HEK293 (cell line): ENCODE data around the gene FBXO2.

Experiments used
- KLF8 ChIP-seq: fragments of 450-650 bp; formaldehyde crosslinking; IDR thresholded peaks from 2 replicates; pipeline ENCODE4 v1.5.1; 2016; ENCODE audit warnings: missing biosample characterization, missing genetic modification characterization
- REPIN1 ChIP-seq: fragments of 450-650 bp; formaldehyde crosslinking; IDR thresholded peaks from 2 replicates; pipeline ENCODE4 v1.5.1; 2017; ENCODE audit warnings: missing biosample characterization, missing genetic modification characterization, low read depth
- SCRT2 ChIP-seq: fragments of 450-650 bp; formaldehyde crosslinking; IDR thresholded peaks from 2 replicates; pipeline ENCODE4 v1.5.1; 2016; ENCODE audit warnings: missing biosample characterization, missing genetic modification characterization
- ZFP37 ChIP-seq: fragments of 450-650 bp; formaldehyde crosslinking; IDR thresholded peaks from 2 replicates; pipeline ENCODE4 v1.5.1; 2016; ENCODE audit warnings: missing biosample characterization, missing genetic modification characterization
- ZNF140 ChIP-seq: fragments of 450-650 bp; formaldehyde crosslinking; IDR thresholded peaks from 2 replicates; pipeline ENCODE4 v1.5.1; 2016; ENCODE audit warnings: missing biosample characterization, missing genetic modification characterization
- ZNF19 ChIP-seq: fragments of 450-650 bp; formaldehyde crosslinking; IDR thresholded peaks from 2 replicates; pipeline ENCODE4; 2016; ENCODE audit warnings: missing biosample characterization, missing genetic modification characterization, low read depth
- ZNF274 ChIP-seq, 2 experiments: fragments of 200-500 bp in 1 of 2; fragments of 450-650 bp in 1 of 2; sonication (Bioruptor generic) in 1 of 2; formaldehyde crosslinking in 1 of 2; IDR thresholded peaks; 2 replicates each; pipeline versions ENCODE4 v1.5.1 to v1.6.1; 2014 to 2016; ENCODE audit warnings: borderline replicate concordance in 1 of 2, inconsistent platforms in 1 of 2, low read length in 1 of 2, missing biosample characterization in 1 of 2, missing genetic modification characterization in 1 of 2
- ZNF311 ChIP-seq: fragments of 450-650 bp; formaldehyde crosslinking; IDR thresholded peaks from 2 replicates; pipeline ENCODE4 v1.5.1; 2017; ENCODE audit warnings: missing biosample characterization, missing genetic modification characterization, borderline replicate concordance
- ZNF366 ChIP-seq: fragments of 450-650 bp; formaldehyde crosslinking; conservative IDR thresholded peaks from 2 replicates; pipeline ENCODE4 v1.5.1; 2016; ENCODE audit warnings: missing biosample characterization, missing genetic modification characterization
- ZNF624 ChIP-seq: fragments of 450-650 bp; formaldehyde crosslinking; IDR thresholded peaks from 2 replicates; pipeline ENCODE4 v1.5.1; 2017; ENCODE audit warnings: missing biosample characterization, missing genetic modification characterization
- ZNF76 ChIP-seq: fragments of 450-650 bp; formaldehyde crosslinking; IDR thresholded peaks from 2 replicates; pipeline ENCODE4; 2016; ENCODE audit warnings: low read depth, missing biosample characterization, missing genetic modification characterization, borderline replicate concordance
- ZNF791 ChIP-seq: fragments of 450-650 bp; formaldehyde crosslinking; IDR thresholded peaks from 2 replicates; pipeline ENCODE4 v1.5.1; 2016; ENCODE audit warnings: missing biosample characterization, missing genetic modification characterization
- TF ChIP-seq, protein P1 (sequence below): fragments of 450-650 bp; formaldehyde crosslinking; IDR thresholded peaks from 2 replicates; pipeline ENCODE4 v1.5.1; 2017; ENCODE audit warnings: missing biosample characterization, missing genetic modification characterization
- TF ChIP-seq, protein P2 (sequence below): fragments of 450-650 bp; formaldehyde crosslinking; optimal IDR thresholded peaks from 2 replicates; pipeline ENCODE3; 2016; ENCODE audit warnings: missing biosample characterization, mild to moderate bottlenecking, missing genetic modification characterization
- TF ChIP-seq, protein P3 (sequence below): fragments of 450-650 bp; formaldehyde crosslinking; IDR thresholded peaks from 2 replicates; pipeline ENCODE4 v1.5.1; 2016; ENCODE audit warnings: missing biosample characterization, missing genetic modification characterization
- TF ChIP-seq, protein P4 (sequence below): fragments of 450-650 bp; formaldehyde crosslinking; IDR thresholded peaks from 2 replicates; pipeline ENCODE4 v1.5.1; 2016; ENCODE audit warnings: missing biosample characterization, missing genetic modification characterization
- TF ChIP-seq, protein P5 (sequence below): fragments of 450-650 bp; IDR thresholded peaks from 2 replicates; pipeline ENCODE4 v1.5.1; 2018; ENCODE audit warnings: missing biosample characterization, mild to moderate bottlenecking, missing genetic modification characterization
- TF ChIP-seq, protein P6 (sequence below): fragments of 450-650 bp; formaldehyde crosslinking; conservative IDR thresholded peaks from 2 replicates; pipeline ENCODE4 v1.5.1; 2016; ENCODE audit warnings: low read depth, missing biosample characterization, missing genetic modification characterization
- TF ChIP-seq, protein P7 (sequence below): fragments of 450-650 bp; IDR thresholded peaks from 2 replicates; pipeline ENCODE4 v1.5.1; 2018; ENCODE audit warnings: missing biosample characterization, missing genetic modification characterization
- TF ChIP-seq, protein P8 (sequence below): fragments of 450-650 bp; formaldehyde crosslinking; IDR thresholded peaks from 2 replicates; pipeline ENCODE4 v1.5.1; 2016; ENCODE audit warnings: missing biosample characterization, missing genetic modification characterization, low read depth
- TF ChIP-seq, protein P9 (sequence below): fragments of 450-650 bp; formaldehyde crosslinking; IDR thresholded peaks from 2 replicates; pipeline ENCODE4 v1.5.1; 2016; ENCODE audit warnings: missing biosample characterization, missing genetic modification characterization

FBXO2 gene

DNA sequence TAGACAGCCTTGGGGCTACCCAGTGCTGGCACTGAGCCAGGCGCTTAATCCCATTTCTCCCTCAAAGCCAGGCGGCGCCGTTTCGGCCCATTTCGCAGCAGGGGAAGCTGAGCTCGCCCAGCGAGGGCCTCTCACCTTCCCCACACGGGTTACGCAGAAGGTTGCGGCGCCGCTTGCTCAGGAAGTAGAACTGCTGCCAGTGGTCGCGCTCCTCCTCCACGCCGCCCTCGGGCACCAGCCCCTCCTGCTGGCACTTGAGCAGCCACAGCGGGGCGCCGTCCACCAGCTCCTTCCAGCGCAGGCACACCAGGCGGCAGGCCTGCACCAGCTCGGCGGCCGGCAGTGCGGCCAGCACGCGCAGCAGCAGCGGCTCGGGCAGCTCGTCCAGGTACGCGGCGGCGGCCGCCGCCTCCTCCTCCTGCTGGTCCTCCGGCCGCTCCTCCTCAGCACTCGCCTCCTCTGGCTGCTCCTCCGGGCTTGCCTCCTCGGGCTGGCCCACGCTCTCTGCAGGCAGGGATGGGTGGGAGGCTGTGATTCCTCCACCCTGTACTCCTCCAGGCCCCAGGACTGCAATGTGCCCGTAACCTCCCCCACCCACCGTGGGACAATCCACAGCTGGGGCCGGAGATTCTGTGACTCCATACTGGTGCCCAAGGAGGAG lies 3.8 kb downstream of the FBXO2 start (continued):
- TF ChIP-seq, protein P1, sequence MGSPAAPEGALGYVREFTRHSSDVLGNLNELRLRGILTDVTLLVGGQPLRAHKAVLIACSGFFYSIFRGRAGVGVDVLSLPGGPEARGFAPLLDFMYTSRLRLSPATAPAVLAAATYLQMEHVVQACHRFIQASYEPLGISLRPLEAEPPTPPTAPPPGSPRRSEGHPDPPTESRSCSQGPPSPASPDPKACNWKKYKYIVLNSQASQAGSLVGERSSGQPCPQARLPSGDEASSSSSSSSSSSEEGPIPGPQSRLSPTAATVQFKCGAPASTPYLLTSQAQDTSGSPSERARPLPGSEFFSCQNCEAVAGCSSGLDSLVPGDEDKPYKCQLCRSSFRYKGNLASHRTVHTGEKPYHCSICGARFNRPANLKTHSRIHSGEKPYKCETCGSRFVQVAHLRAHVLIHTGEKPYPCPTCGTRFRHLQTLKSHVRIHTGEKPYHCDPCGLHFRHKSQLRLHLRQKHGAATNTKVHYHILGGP (tag by site-specific recombination), result no peak
- no peak for TF ChIP-seq ZFP37 (tag by site-specific recombination)
- TF ChIP-seq ZNF76 (tag by site-specific recombination), result no peak; the same call in 1 of the 2 replicates
- TF ChIP-seq, protein P2, sequence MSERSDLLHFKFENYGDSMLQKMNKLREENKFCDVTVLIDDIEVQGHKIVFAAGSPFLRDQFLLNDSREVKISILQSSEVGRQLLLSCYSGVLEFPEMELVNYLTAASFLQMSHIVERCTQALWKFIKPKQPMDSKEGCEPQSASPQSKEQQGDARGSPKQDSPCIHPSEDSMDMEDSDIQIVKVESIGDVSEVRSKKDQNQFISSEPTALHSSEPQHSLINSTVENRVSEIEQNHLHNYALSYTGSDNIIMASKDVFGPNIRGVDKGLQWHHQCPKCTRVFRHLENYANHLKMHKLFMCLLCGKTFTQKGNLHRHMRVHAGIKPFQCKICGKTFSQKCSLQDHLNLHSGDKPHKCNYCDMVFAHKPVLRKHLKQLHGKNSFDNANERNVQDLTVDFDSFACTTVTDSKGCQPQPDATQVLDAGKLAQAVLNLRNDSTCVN, result peak; percentile 87
- TF ChIP-seq ZNF311, result no peak
- no peak for TF ChIP-seq ZNF366
- TF ChIP-seq, protein P3, sequence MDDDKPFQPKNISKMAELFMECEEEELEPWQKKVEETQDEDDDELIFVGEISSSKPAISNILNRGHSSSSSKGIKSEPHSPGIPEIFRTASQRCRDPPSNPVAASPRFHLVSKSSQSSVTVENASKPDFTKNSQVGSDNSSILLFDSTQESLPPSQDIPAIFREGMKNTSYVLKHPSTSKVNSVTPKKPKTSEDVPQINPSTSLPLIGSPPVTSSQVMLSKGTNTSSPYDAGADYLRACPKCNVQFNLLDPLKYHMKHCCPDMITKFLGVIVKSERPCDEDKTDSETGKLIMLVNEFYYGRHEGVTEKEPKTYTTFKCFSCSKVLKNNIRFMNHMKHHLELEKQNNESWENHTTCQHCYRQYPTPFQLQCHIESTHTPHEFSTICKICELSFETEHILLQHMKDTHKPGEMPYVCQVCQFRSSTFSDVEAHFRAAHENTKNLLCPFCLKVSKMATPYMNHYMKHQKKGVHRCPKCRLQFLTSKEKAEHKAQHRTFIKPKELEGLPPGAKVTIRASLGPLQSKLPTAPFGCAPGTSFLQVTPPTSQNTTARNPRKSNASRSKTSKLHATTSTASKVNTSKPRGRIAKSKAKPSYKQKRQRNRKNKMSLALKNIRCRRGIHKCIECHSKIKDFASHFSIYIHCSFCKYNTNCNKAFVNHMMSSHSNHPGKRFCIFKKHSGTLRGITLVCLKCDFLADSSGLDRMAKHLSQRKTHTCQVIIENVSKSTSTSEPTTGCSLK (tag by site-specific recombination), result no peak
- peak; percentile 36; the same call in 1 of the 2 replicates for TF ChIP-seq REPIN1 (tag by site-specific recombination)
- TF ChIP-seq, protein P4, sequence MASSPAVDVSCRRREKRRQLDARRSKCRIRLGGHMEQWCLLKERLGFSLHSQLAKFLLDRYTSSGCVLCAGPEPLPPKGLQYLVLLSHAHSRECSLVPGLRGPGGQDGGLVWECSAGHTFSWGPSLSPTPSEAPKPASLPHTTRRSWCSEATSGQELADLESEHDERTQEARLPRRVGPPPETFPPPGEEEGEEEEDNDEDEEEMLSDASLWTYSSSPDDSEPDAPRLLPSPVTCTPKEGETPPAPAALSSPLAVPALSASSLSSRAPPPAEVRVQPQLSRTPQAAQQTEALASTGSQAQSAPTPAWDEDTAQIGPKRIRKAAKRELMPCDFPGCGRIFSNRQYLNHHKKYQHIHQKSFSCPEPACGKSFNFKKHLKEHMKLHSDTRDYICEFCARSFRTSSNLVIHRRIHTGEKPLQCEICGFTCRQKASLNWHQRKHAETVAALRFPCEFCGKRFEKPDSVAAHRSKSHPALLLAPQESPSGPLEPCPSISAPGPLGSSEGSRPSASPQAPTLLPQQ, result peak; percentile 71; the same call in 1 of the 2 replicates
- TF ChIP-seq, protein P5, sequence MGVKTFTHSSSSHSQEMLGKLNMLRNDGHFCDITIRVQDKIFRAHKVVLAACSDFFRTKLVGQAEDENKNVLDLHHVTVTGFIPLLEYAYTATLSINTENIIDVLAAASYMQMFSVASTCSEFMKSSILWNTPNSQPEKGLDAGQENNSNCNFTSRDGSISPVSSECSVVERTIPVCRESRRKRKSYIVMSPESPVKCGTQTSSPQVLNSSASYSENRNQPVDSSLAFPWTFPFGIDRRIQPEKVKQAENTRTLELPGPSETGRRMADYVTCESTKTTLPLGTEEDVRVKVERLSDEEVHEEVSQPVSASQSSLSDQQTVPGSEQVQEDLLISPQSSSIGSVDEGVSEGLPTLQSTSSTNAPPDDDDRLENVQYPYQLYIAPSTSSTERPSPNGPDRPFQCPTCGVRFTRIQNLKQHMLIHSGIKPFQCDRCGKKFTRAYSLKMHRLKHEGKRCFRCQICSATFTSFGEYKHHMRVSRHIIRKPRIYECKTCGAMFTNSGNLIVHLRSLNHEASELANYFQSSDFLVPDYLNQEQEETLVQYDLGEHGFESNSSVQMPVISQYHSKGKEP (tag by site-specific recombination), result peak; percentile 67
- TF ChIP-seq, protein P6, sequence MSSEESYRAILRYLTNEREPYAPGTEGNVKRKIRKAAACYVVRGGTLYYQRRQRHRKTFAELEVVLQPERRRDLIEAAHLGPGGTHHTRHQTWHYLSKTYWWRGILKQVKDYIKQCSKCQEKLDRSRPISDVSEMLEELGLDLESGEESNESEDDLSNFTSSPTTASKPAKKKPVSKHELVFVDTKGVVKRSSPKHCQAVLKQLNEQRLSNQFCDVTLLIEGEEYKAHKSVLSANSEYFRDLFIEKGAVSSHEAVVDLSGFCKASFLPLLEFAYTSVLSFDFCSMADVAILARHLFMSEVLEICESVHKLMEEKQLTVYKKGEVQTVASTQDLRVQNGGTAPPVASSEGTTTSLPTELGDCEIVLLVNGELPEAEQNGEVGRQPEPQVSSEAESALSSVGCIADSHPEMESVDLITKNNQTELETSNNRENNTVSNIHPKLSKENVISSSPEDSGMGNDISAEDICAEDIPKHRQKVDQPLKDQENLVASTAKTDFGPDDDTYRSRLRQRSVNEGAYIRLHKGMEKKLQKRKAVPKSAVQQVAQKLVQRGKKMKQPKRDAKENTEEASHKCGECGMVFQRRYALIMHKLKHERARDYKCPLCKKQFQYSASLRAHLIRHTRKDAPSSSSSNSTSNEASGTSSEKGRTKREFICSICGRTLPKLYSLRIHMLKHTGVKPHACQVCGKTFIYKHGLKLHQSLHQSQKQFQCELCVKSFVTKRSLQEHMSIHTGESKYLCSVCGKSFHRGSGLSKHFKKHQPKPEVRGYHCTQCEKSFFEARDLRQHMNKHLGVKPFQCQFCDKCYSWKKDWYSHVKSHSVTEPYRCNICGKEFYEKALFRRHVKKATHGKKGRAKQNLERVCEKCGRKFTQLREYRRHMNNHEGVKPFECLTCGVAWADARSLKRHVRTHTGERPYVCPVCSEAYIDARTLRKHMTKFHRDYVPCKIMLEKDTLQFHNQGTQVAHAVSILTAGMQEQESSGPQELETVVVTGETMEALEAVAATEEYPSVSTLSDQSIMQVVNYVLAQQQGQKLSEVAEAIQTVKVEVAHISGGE (tag by site-specific recombination), result 0 out of 2 replicates have a peak, but pooled peaks have one; percentile 21
- no peak for TF ChIP-seq ZNF19 (tag by site-specific recombination)
- TF ChIP-seq ZNF791 (tag by site-specific recombination), result no peak
- TF ChIP-seq, protein P7, sequence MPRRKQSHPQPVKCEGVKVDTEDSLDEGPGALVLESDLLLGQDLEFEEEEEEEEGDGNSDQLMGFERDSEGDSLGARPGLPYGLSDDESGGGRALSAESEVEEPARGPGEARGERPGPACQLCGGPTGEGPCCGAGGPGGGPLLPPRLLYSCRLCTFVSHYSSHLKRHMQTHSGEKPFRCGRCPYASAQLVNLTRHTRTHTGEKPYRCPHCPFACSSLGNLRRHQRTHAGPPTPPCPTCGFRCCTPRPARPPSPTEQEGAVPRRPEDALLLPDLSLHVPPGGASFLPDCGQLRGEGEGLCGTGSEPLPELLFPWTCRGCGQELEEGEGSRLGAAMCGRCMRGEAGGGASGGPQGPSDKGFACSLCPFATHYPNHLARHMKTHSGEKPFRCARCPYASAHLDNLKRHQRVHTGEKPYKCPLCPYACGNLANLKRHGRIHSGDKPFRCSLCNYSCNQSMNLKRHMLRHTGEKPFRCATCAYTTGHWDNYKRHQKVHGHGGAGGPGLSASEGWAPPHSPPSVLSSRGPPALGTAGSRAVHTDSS, result no peak
- TF ChIP-seq, protein P8, sequence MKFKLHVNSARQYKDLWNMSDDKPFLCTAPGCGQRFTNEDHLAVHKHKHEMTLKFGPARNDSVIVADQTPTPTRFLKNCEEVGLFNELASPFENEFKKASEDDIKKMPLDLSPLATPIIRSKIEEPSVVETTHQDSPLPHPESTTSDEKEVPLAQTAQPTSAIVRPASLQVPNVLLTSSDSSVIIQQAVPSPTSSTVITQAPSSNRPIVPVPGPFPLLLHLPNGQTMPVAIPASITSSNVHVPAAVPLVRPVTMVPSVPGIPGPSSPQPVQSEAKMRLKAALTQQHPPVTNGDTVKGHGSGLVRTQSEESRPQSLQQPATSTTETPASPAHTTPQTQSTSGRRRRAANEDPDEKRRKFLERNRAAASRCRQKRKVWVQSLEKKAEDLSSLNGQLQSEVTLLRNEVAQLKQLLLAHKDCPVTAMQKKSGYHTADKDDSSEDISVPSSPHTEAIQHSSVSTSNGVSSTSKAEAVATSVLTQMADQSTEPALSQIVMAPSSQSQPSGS (tag by site-specific recombination), result no peak
- TF ChIP-seq ZNF140 (tag by site-specific recombination), result no peak
- TF ChIP-seq ZNF624 (tag by site-specific recombination), result 0 out of 2 replicates have a peak, but pooled peaks have one; percentile 8
- TF ChIP-seq KLF8 (tag by site-specific recombination), result peak; percentile 78
- TF ChIP-seq, protein P9, sequence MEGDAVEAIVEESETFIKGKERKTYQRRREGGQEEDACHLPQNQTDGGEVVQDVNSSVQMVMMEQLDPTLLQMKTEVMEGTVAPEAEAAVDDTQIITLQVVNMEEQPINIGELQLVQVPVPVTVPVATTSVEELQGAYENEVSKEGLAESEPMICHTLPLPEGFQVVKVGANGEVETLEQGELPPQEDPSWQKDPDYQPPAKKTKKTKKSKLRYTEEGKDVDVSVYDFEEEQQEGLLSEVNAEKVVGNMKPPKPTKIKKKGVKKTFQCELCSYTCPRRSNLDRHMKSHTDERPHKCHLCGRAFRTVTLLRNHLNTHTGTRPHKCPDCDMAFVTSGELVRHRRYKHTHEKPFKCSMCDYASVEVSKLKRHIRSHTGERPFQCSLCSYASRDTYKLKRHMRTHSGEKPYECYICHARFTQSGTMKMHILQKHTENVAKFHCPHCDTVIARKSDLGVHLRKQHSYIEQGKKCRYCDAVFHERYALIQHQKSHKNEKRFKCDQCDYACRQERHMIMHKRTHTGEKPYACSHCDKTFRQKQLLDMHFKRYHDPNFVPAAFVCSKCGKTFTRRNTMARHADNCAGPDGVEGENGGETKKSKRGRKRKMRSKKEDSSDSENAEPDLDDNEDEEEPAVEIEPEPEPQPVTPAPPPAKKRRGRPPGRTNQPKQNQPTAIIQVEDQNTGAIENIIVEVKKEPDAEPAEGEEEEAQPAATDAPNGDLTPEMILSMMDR (tag by site-specific recombination), result peak; percentile 99
- TF ChIP-seq SCRT2, result peak; percentile 24; the same call in 1 of the 2 replicates
- no peak for TF ChIP-seq ZNF274 (IDR thresholded peaks at IDR 0.05; ENCODE audit: low read length)
- TF ChIP-seq ZNF274 (tag by site-specific recombination; IDR thresholded peaks at IDR 0.05; ENCODE audit: borderline replicate concordance), result no peak
